ENCODE data around the gene OR2T10. TPM values are rescaled to one million over a fixed set of nuclear protein-coding genes. Genes with fewer than 3 reads are reported as not detected.

Gene OR2T10
- total RNA-seq, 2 donors from 2014 or later: not detected

Other genes starting within 250 kb of the OR2T10 start
- gene OR14C36, start 248.9 kb downstream of the OR2T10 start, total RNA-seq: not detected
- gene OR2T4, start 236.0 kb downstream of the OR2T10 start, total RNA-seq: not detected
- gene OR2T6, start 222.0 kb downstream of the OR2T10 start, total RNA-seq: not detected
- not detected for gene OR2T1, start 194.7 kb downstream of the OR2T10 start, total RNA-seq
- not detected for gene OR2T2, start 152.1 kb downstream of the OR2T10 start, total RNA-seq
- not detected for gene OR2T3, start 124.3 kb downstream of the OR2T10 start, total RNA-seq
- gene OR2T5, start 109.1 kb downstream of the OR2T10 start, total RNA-seq: not detected
- not detected for gene OR2G6, start 89.6 kb downstream of the OR2T10 start, total RNA-seq
- not detected for gene OR2T29, start 34.9 kb downstream of the OR2T10 start, total RNA-seq
- not detected for gene OR2T34, start 22.9 kb downstream of the OR2T10 start, total RNA-seq
- gene OR2T11, start 37.4 kb upstream of the OR2T10 start, total RNA-seq: not detected
- gene OR2T35, start 47.6 kb upstream of the OR2T10 start, total RNA-seq: not detected
- gene OR2T27, start 57.8 kb upstream of the OR2T10 start, total RNA-seq: not detected
- gene OR14I1, start 105.1 kb upstream of the OR2T10 start, total RNA-seq: not detected
- gene LYPD8, start 158.1 kb upstream of the OR2T10 start, total RNA-seq: 100 to 1,000 TPM; 366 to 407 TPM
- 10 to 100 TPM; 22.2 to 25.9 TPM for gene SH3BP5L, start 228.2 kb upstream of the OR2T10 start, total RNA-seq
- 10 to 100 TPM; 32.9 to 36.2 TPM for gene ZNF672, start 240.5 kb upstream of the OR2T10 start, total RNA-seq

Data from left colon (tissue), 2 donors.